ENCODE results near the gene IGFBP6.
A peak's percentile ranks its signal among the peaks of the same experiment; 100 is the strongest.

Gene IGFBP6

GRCh38 chr12:53122961-53123468, 25.5 kb downstream of the IGFBP6 start:
- no peak for FAIRE-seq

GRCh38 chr12:53123578-53124351, 26.3 kb downstream of the IGFBP6 start:
- no peak for FAIRE-seq

DNA sequence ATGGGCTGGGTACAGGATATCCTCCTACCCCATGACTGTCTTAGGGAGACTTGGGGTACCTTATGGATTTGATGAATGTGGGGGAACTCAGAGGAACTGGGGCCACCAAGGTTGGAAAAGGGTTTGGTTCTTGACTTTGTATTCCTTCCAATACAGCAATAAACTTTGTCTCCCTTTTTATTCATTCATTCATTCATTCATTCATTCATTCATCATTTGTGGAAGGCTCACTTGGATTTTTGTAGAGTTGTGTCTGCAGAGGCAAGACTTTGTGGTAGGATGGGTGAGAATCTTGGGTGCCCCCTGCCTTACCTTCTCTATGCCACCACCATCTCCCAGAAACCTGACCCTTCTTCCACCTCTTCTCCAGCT, 26.9 kb downstream of the IGFBP6 start:
- FAIRE-seq, result no peak

DNA sequence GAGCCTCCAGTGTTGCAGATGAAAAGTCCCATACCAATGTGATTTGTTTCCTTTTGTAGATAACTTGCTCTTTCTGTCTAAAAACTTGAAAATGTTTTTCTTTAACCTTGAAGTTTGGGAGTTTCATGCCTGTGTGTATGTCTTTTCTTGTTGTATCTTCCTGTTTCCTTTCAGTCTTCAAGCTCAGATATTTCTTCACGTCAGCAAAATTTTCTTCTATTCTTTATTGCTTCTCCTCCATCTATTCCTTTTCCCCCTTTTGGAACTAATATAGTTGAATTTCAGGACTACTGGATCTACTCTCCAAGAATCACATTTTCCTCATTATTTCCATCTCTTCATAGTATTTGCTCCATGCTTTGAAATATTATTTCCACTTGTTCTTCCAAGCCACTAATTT, 29.7 kb downstream of the IGFBP6 start:
- FAIRE-seq, result no peak

DNA sequence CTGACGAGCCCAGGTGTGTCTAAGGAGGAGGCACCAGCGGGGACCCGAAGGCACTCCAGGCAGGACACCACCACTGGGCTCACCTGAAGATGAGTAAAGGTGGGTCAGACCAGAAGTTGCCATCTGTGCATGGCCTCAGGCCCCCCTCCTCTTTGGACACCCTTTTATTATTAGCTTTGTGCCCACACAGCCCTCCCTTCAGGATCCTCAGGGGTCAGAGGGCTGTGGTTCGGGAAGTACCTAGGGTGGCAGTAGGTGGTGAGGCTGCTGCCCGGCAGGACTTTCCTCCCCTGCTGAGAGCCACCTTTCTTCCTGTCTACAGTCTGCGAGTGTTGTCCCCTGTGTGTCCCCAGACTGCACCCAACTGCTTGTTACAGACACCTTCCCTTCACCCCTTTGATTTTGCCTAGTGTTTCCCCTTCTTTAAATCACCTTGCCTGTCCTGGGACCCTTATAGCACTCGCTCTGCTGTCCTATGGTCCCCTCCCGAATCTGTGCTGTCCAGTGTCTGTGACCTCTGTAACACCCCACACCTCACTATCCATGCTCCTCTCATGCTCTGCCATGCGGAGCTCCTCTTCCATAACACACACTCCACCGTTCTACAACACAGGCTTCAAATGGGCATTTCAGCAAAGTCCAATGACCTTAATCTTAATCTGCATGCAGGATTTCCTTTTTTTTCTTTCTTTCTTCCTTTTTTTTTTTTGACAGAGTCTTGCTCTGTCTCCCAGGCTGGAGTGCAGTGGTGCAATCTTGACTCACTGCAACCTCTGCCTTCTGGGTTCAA, 31.5 kb downstream of the IGFBP6 start:
- FAIRE-seq, result no peak

GRCh38 chr12:53131844-53132243, 34.4 kb downstream of the IGFBP6 start:
- FAIRE-seq, result no peak

DNA sequence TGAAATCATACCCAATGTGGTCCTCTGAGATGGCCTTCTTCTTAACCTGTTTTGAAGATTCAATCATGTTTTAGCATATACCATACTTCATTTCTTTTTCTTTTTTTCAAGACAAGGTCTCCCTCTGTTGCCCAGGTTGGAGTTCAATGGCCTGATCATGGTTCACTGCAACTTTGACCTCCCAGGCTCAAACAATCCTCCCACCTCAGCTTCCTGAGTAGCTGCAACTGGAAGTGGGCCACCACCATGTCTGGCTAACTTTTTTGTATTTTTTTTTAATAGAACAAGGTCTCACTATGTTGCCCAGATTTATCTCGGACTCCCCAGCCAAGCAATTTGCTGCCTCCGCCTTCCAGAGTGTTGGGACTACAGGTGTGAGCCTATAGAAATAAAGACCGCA, 36.3 kb downstream of the IGFBP6 start:
- FAIRE-seq, result no peak

GRCh38 chr12:53143355-53143754, 45.9 kb downstream of the IGFBP6 start:
- no peak for FAIRE-seq

GRCh38 chr12:53145383-53146260, 48.2 kb downstream of the IGFBP6 start:
- FAIRE-seq, result no peak

- no peak for FAIRE-seq
Observed at GRCh38 chr12:53147181-53147580, 49.7 kb downstream of the IGFBP6 start.

DNA sequence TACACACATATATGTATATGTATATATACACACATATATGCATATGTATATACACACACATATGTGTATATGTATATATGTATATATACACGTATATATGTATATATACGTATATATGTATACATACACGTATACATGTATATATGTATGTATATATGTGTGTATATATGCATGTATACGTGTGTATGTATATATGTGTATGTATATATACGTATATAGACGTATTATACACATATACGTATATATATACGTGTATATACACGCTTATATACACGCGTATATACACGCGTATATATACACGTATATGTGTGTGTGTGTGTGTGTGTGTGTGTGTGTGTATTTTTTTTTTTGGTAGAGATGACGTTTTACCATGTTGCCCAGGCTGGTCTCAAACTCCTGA, 50.2 kb downstream of the IGFBP6 start:
- FAIRE-seq, result peak; percentile 65

DNA sequence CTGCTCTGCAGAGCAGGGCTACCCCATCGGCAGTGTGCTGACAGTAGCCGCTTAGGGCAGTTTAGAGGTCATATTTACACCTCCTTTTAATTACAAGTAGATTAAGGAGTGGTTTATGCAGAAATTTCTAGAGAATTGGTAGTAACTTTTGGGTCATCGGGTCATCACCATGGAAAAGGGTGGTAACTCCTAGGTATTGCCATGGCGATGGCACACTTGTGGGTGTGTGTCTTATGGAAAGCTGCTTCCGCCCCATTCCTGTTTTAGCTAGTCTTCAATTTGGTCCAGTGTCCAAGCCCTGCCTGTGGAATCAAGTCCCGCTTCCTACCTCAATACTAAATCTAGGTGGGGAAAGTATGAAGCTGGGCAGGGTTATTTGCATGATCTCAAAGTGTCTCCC, 53.6 kb downstream of the IGFBP6 start:
- FAIRE-seq, result no peak

Data from endometrium (tissue), 2 donors.